ENCODE results near the gene PFKFB3. TPM values are rescaled to one million over a fixed set of nuclear protein-coding genes. Genes with fewer than 3 reads are reported as not detected.

PFKFB3 gene
- total and polyA plus RNA-seq, 2 of the 4 experiments (the other 2 are of a cell fraction) = 34.1 to 45.5 TPM

DNA sequence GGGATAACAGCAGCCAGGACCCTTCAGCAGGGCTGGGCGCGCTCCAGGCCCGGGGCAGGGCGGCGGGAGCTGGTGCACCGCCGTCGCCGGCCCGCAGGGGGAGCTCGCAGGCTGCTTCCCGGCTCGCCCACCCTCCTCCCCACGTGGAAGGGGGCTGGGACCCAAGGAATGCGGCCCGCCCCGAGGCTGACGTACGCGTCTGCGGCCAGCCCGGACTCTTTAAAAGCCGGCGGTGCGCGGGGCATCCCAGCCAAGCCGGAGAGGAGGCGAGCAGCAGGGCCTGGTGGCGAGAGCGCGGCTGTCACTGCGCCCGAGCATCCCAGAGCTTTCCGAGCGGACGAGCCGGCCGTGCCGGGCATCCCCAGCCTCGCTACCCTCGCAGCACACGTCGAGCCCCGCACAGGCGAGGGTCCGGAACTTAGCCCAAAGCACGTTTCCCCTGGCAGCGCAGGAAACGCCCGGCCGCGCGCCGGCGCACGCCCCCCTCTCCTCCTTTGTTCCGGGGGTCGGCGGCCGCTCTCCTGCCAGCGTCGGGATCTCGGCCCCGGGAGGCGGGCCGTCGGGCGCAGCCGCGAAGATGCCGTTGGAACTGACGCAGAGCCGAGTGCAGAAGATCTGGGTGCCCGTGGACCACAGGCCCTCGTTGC lies at the start of gene PFKFB3 (continued):
- TF ChIP-seq, protein P1, sequence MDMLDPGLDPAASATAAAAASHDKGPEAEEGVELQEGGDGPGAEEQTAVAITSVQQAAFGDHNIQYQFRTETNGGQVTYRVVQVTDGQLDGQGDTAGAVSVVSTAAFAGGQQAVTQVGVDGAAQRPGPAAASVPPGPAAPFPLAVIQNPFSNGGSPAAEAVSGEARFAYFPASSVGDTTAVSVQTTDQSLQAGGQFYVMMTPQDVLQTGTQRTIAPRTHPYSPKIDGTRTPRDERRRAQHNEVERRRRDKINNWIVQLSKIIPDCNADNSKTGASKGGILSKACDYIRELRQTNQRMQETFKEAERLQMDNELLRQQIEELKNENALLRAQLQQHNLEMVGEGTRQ (IDR thresholded peaks at IDR 0.05; ENCODE audit: low read depth, low read length) = peak; percentile 61
- TF ChIP-seq MXI1 (IDR thresholded peaks at IDR 0.05; ENCODE audit: borderline replicate concordance, low read depth, low read length) (peak; percentile 93), RCOR1 (IDR thresholded peaks at IDR 0.05; ENCODE audit: insufficient replicate concordance, low read length) (peak; percentile 72)

DNA sequence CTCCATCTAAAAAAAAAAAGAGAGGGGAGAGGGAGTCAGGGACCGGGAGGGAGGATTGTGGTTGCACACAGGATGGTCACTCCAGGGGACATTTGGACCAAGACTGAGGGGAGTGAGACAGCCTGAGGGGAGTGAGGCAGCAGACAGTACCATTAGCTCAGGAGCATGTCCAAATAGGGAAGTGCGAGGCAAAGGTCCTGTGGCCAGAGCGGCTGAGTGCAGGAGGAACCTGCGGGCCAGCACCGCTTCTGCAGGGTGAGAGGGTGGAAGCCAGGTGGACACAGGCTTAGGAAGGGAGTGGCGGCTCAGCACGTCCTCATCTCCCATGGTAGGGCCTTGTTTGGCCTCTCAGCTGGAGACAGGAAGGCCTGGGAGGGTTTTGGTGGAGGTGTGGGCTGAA lies 48.9 kb upstream of the PFKFB3 start:
- TF ChIP-seq NFE2L2 (IDR thresholded peaks at IDR 0.05; ENCODE audit: low read depth, low read length) = no peak
- no peak for TF ChIP-seq MAZ (IDR thresholded peaks at IDR 0.05; ENCODE audit: borderline replicate concordance, low read depth, low read length)
- TF ChIP-seq, protein P1 (IDR thresholded peaks at IDR 0.05; ENCODE audit: low read depth, low read length) = no peak
- TF ChIP-seq CHD1 (IDR thresholded peaks at IDR 0.05; ENCODE audit: low read depth, low read length) = no peak
- TF ChIP-seq, protein P2, sequence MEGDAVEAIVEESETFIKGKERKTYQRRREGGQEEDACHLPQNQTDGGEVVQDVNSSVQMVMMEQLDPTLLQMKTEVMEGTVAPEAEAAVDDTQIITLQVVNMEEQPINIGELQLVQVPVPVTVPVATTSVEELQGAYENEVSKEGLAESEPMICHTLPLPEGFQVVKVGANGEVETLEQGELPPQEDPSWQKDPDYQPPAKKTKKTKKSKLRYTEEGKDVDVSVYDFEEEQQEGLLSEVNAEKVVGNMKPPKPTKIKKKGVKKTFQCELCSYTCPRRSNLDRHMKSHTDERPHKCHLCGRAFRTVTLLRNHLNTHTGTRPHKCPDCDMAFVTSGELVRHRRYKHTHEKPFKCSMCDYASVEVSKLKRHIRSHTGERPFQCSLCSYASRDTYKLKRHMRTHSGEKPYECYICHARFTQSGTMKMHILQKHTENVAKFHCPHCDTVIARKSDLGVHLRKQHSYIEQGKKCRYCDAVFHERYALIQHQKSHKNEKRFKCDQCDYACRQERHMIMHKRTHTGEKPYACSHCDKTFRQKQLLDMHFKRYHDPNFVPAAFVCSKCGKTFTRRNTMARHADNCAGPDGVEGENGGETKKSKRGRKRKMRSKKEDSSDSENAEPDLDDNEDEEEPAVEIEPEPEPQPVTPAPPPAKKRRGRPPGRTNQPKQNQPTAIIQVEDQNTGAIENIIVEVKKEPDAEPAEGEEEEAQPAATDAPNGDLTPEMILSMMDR (conservative IDR thresholded peaks at IDR 0.05; ENCODE audit: low read depth, low read length) = no peak
- TF ChIP-seq RFX5 (IDR thresholded peaks at IDR 0.05; ENCODE audit: low read depth, low read length) = no peak
- no peak for TF ChIP-seq CEBPB (IDR thresholded peaks at IDR 0.05; ENCODE audit: low read depth, low read length)
- TF ChIP-seq POLR2A (IDR thresholded peaks at IDR 0.05; ENCODE audit: low read depth, low read length) = no peak
- TF ChIP-seq FOS (IDR thresholded peaks at IDR 0.05; ENCODE audit: low read depth, low read length) = no peak
- no peak for TF ChIP-seq SMC3 (IDR thresholded peaks at IDR 0.05; ENCODE audit: low read depth, low read length)
- no peak for TF ChIP-seq MAFK (IDR thresholded peaks at IDR 0.05; ENCODE audit: low read depth, low read length)
- no peak overlapping the region for H3K18ac ChIP-seq (ENCODE audit: low read depth, low read length)
- H3K4me1 ChIP-seq (ENCODE audit: control insufficient read depth, insufficient read depth, low read length) = peaks cover 4% of the 10 kb centered on the region
- H3K56ac ChIP-seq (ENCODE audit: extremely low read depth, insufficient read depth, low read length) = no peak overlapping the region
- 100% methylated on average over 1 of the region's 7 CpGs; no CpG with 5 or more reads in 1 of the 2 experiments for WGBS, 2 experiments (ENCODE audit: extremely low coverage in 2 of 2, insufficient read length in 1 of 2)
- H2BK5ac ChIP-seq (ENCODE audit: low read depth, low read length, poor library complexity, severe bottlenecking) = peak overlapping the region; percentile 22
- DNase-seq (no peak), ATAC-seq (ENCODE audit: low read depth) (no peak)
- ChIA-PET CTCF (no interaction called here), POLR2A (ENCODE audit: unreplicated experiment) (no interaction called here)
- 0 out of 2 replicates have a peak overlapping the region, but pooled peaks have one; percentile 65 for H2AK5ac ChIP-seq (ENCODE audit: low read depth, low read length)
- in situ Hi-C loops (cut with MboI; ENCODE audit: low sequenced_read_pairs) = no loop called here
- no peak overlapping the region for H3K27ac ChIP-seq (ENCODE audit: insufficient read depth, low read length)
- H2BK120ac ChIP-seq (ENCODE audit: low read depth, low read length) = no peak overlapping the region
- H2AFZ ChIP-seq (replicated peaks; ENCODE audit: low read length, poor library complexity) = no peak overlapping the region
- peaks cover 25% of the 10 kb centered on the region for H4K20me1 ChIP-seq (ENCODE audit: insufficient read depth, low read length)
- H3K27me3 ChIP-seq (ENCODE audit: control insufficient read depth, insufficient read depth, low read length) = no peaks in the 10 kb centered on the region
- no peak overlapping the region for H4K5ac ChIP-seq (ENCODE audit: low read depth, low read length)
- BruUV-seq (replicated peaks) = no TSS peak
- no peak overlapping the region for H4K8ac ChIP-seq (ENCODE audit: low read depth in 2 of 2, low read length in 2 of 2)
- no peaks in the 10 kb centered on the region for H3K9me3 ChIP-seq (ENCODE audit: control insufficient read depth, insufficient read depth, low read length)
- H2AK9ac ChIP-seq (replicated peaks; ENCODE audit: low read depth, low read length, poor library complexity) = no peak overlapping the region
- intact Hi-C loops (cut with micrococcal nuclease) = no loop called here
- no peak overlapping the region for H3K14ac ChIP-seq (replicated peaks; ENCODE audit: low read depth, low read length)
- no peak overlapping the region for H2BK15ac ChIP-seq (ENCODE audit: low read depth, low read length)
- peaks cover 14 to 79% of the 10 kb centered on the region in 2 experiments for H3K79me1 ChIP-seq (ENCODE audit: low read depth in 1 of 2, low read length in 2 of 2)
- no peak overlapping the region for H4K91ac ChIP-seq (ENCODE audit: insufficient read depth, low read depth, low read length)
- H3K23ac ChIP-seq (ENCODE audit: low read depth, low read length) = no peak overlapping the region
- H3K4ac ChIP-seq (ENCODE audit: low read depth, low read length) = no peak overlapping the region
- H3K9me1 ChIP-seq (ENCODE audit: insufficient read depth, low read length) = peaks cover 9% of the 10 kb centered on the region; the same call in 1 of the 2 replicates
- no peak overlapping the region for H3K4me3 ChIP-seq (ENCODE audit: insufficient read depth, low read depth, low read length)
- H3K9ac ChIP-seq (ENCODE audit: low read depth, low read length) = no peak overlapping the region
- H2BK20ac ChIP-seq (ENCODE audit: low read depth, low read length) = no peak overlapping the region
- dilution Hi-C loops (cut with HindIII; ENCODE audit: low sequenced_read_pairs, unreplicated experiment) = no loop called here
- H3K36me3 ChIP-seq (ENCODE audit: control insufficient read depth, insufficient read depth, low read length) = no peaks in the 10 kb centered on the region
- H3K4me2 ChIP-seq (ENCODE audit: low read depth, low read length) = no peak overlapping the region
